Loucy (cell line): ENCODE measurements around the gene MINK1.

Source experiments
- CTCF ChIP-seq: fragments of 200-600 bp; sonication (generic); conservative IDR thresholded peaks from 2 replicates; pipeline ENCODE4 v1.5.1; 2014; ENCODE audit warnings: mild to moderate bottlenecking, antibody characterized with exemption, low read length
- EZH2phosphoT487 ChIP-seq: fragments of 200-600 bp; IDR thresholded peaks from 2 replicates; pipeline ENCODE4 v1.6.1; 2018; ENCODE audit warnings: antibody characterized with exemption, mild to moderate bottlenecking, moderate library complexity, borderline replicate concordance

- TF ChIP-seq CTCF (no peak), EZH2phosphoT487 (no peak)
These were observed 65.2 kb downstream of the MINK1 start for GRCh38 chr17:4898351-4898750.
